GM21737 (cell line): Measurements from ENCODE around the gene COL11A2.

Experiments used
- ATAC-seq: cut with Tn5 transposase; IDR thresholded peaks from one replicate; pipeline ENCODE4 v1.9.1; 2021; ENCODE audit warnings: mild to moderate bottlenecking, moderate library complexity; ENCODE audit not compliant: unreplicated experiment

COL11A2 gene

GRCh38 chr6:33206864-33207551, 14.7 kb upstream of the COL11A2 start:
- no peak for ATAC-seq

- ATAC-seq, result no peak
Measured at GRCh38 chr6:33206027-33206863, 14.0 kb upstream of the COL11A2 start.

- no peak for ATAC-seq
Measured at GRCh38 chr6:33205191-33206026, 13.1 kb upstream of the COL11A2 start.

- peak; percentile 44 for ATAC-seq
Measured at GRCh38 chr6:33204415-33205190, 12.3 kb upstream of the COL11A2 start, which contains the start of gene HSD17B8. HSD17B8 (plus strand) TSS chr6:33204655; CDS start chr6:33204669, 14 bp downstream.

- no peak for ATAC-seq
Measured at GRCh38 chr6:33204165-33204414, 11.8 kb upstream of the COL11A2 start.

- ATAC-seq, result no peak
Measured at GRCh38 chr6:33203443-33204164, 11.3 kb upstream of the COL11A2 start.

- no peak for ATAC-seq
Measured at GRCh38 chr6:33202799-33203198, 10.5 kb upstream of the COL11A2 start.

- no peak for ATAC-seq
Measured at GRCh38 chr6:33201935-33202334, 9.7 kb upstream of the COL11A2 start.

- no peak for ATAC-seq
Measured at GRCh38 chr6:33201147-33201545, 8.9 kb upstream of the COL11A2 start.

- ATAC-seq, result peak; percentile 50
Measured at GRCh38 chr6:33200219-33201146, 8.2 kb upstream of the COL11A2 start, which contains the start of the genes RXRB and SLC39A7. RXRB (minus strand) TSS chr6:33200665; CDS start chr6:33200476, 189 bp downstream. SLC39A7 (plus strand) TSS chr6:33200867; CDS start chr6:33201246, 379 bp downstream.

GRCh38 chr6:33199687-33200218, 7.5 kb upstream of the COL11A2 start:
- peak; percentile 33 for ATAC-seq

- no peak for ATAC-seq
Measured at GRCh38 chr6:33198853-33199436, 6.7 kb upstream of the COL11A2 start.

GRCh38 chr6:33198159-33198852, 6.0 kb upstream of the COL11A2 start:
- ATAC-seq, result no peak

- no peak for ATAC-seq
Measured at GRCh38 chr6:33197431-33198048, 5.3 kb upstream of the COL11A2 start.

GRCh38 chr6:33195304-33196165, 3.3 kb upstream of the COL11A2 start:
- ATAC-seq, result no peak

- no peak for ATAC-seq
Measured at GRCh38 chr6:33194431-33194979, 2.2 kb upstream of the COL11A2 start.
